ENCODE data around the gene GOLGA6L2.

GOLGA6L2 gene

DNA sequence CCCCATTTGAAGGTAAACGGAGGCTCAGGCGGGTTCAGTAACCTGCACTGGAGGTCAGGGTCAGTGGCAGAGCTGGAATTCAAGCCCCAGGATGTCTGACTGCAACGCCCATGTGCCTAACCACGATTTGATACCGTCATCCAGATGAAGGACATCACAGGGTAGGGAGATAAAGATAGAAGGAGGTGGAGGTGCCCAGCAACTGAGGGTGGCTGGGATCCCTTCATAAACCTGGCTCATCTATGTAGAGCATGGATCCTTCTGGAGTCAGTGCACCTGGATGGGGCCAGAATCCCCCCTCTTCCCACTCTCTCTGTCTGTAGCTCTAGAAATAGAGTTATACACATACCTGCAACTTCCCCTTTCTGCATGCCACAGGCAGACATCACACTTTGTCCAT is 51.2 kb downstream of the GOLGA6L2 start:
- DNase-seq (ENCODE audit: insufficient read length, low spot score) (no peak), FAIRE-seq (no peak)
- TF ChIP-seq POLR2AphosphoS5 (IDR thresholded peaks at IDR 0.05; ENCODE audit: low read depth, low read length), result no peak

DNA sequence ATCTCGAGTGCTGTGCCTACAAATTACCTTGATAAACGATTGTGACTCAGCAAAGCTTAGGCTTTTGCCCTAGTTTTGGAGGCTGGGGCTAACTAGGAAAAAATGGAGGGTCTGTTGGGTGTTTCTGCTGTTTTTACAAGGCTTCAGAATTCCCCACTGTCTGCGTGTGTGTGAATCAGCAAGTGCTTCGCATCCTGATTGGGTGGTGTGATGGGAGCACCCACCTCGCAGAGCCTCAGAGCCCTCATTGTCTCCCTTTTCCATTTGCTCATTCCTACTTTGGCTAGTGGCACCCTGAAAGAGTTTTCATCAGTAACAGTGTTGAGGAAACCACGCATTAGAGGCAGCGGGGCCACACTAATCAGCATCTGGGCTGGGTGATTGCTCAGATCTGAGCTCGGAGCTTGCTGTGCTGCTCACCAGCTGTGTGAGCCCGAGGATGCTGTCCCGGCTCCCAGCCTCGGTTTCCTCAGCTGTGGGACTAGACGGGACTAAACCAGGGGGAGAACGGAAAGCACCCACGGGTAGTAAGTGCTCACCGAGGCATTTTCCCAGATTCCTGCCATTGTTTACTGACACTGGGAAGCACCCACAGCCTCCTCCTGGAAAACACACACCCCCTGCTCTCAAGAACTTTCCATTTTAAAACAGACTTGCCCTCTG is 51.9 kb downstream of the GOLGA6L2 start:
- FAIRE-seq (no peak), DNase-seq (ENCODE audit: insufficient read length, low spot score) (no peak)
- no peak for TF ChIP-seq POLR2A (IDR thresholded peaks at IDR 0.05; ENCODE audit: low read depth, low read length)
- TF ChIP-seq PAX5 (IDR thresholded peaks at IDR 0.05; ENCODE audit: insufficient read depth, low read length, severe bottlenecking), result no peak
- TF ChIP-seq POU2F2 (IDR thresholded peaks at IDR 0.05; ENCODE audit: low read depth, low read length), result no peak
- TF ChIP-seq SPI1 (IDR thresholded peaks at IDR 0.05; ENCODE audit: low read depth, low read length), result no peak
- no peak for TF ChIP-seq TAF1 (IDR thresholded peaks at IDR 0.05; ENCODE audit: low read depth, low read length)
- TF ChIP-seq POLR2AphosphoS5 (IDR thresholded peaks at IDR 0.05; ENCODE audit: low read depth, low read length), result no peak

Measured in GM12891 (cell line).